Loucy (cell line): Measurements from ENCODE around the gene KATNAL2.

ENCODE experiments used
- H2AFZ ChIP-seq: fragments of 200-600 bp; sonication (generic); 2 replicates; pipeline ENCODE4 v1.6.0; 2016; ENCODE audit warnings: antibody characterized with exemption, mild to moderate bottlenecking, low read length, moderate library complexity
- H3F3A ChIP-seq: fragments of 200-600 bp; 2 replicates; pipeline ENCODE4 v1.6.0; 2016; ENCODE audit warnings: antibody characterized with exemption, low read depth, mild to moderate bottlenecking
- H3K27me3 ChIP-seq: fragments of 200-600 bp; sonication (generic); 2 replicates; pipeline ENCODE4 v1.6.1; 2014; ENCODE audit warnings: low read length, mild to moderate bottlenecking; ENCODE audit not compliant: insufficient read depth, poor library complexity, severe bottlenecking
- H3K36me3 ChIP-seq: fragments of 200-600 bp; sonication (generic); 2 replicates; pipeline ENCODE4 v1.6.1; 2016; ENCODE audit warnings: low read length; ENCODE audit not compliant: insufficient read depth
- H3K4me1 ChIP-seq: fragments of 200-600 bp; sonication (generic); 2 replicates; pipeline ENCODE4 v1.5.1; 2014; ENCODE audit warnings: low read length, mild to moderate bottlenecking; ENCODE audit not compliant: insufficient read depth, poor library complexity, severe bottlenecking
- H3K4me2 ChIP-seq: fragments of 200-600 bp; sonication (generic); 2 replicates; pipeline ENCODE4 v1.6.0; 2014; ENCODE audit warnings: antibody characterized with exemption, low read length, low read depth, mild to moderate bottlenecking; ENCODE audit not compliant: poor library complexity, severe bottlenecking
- H3K4me3 ChIP-seq: fragments of 200-600 bp; sonication (generic); 2 replicates; pipeline ENCODE4 v1.5.1; 2014; ENCODE audit warnings: low read length, mild to moderate bottlenecking, mixed read lengths; ENCODE audit not compliant: poor library complexity, severe bottlenecking
- H3K79me2 ChIP-seq: fragments of 200-600 bp; sonication (generic); 2 replicates; pipeline ENCODE4 v1.6.1; 2014; ENCODE audit warnings: low read length; ENCODE audit not compliant: insufficient read depth
- H3K9ac ChIP-seq: fragments of 200-600 bp; sonication (generic); 2 replicates; pipeline ENCODE4 v1.6.0; 2014; ENCODE audit warnings: mild to moderate bottlenecking, low read depth, low read length, moderate library complexity; ENCODE audit not compliant: poor library complexity, severe bottlenecking
- H3K9me2 ChIP-seq: fragments of 200-600 bp; sonication (generic); replicated peaks from 2 replicates; pipeline ENCODE4 v1.6.1; 2016; ENCODE audit warnings: low read depth, low read length, mixed read lengths
- H3K9me3 ChIP-seq: fragments of 200-600 bp; sonication (generic); 2 replicates; pipeline ENCODE4 v1.6.1; 2014; ENCODE audit warnings: mild to moderate bottlenecking, antibody characterized with exemption, low read length, low read depth; ENCODE audit not compliant: insufficient read depth
- H4K20me1 ChIP-seq: fragments of 200-600 bp; sonication (generic); 2 replicates; pipeline ENCODE4 v1.6.0; 2014; ENCODE audit warnings: antibody characterized with exemption, low read length, mild to moderate bottlenecking; ENCODE audit not compliant: insufficient read depth, poor library complexity, severe bottlenecking
- CTCF ChIP-seq: fragments of 200-600 bp; sonication (generic); conservative IDR thresholded peaks from 2 replicates; pipeline ENCODE4 v1.5.1; 2014; ENCODE audit warnings: mild to moderate bottlenecking, antibody characterized with exemption, low read length
- EZH2phosphoT487 ChIP-seq: fragments of 200-600 bp; IDR thresholded peaks from 2 replicates; pipeline ENCODE4 v1.6.1; 2018; ENCODE audit warnings: antibody characterized with exemption, mild to moderate bottlenecking, moderate library complexity, borderline replicate concordance

The KATNAL2 gene

GRCh38 chr18:46920653-46921052 is 3.3 kb downstream of the KATNAL2 start:
- no peaks in the 10 kb centered on the region for H3K9me3 ChIP-seq
- no peaks in the 10 kb centered on the region for H3K27me3 ChIP-seq
- H3K4me1 ChIP-seq, result peaks cover 23% of the 10 kb centered on the region
- TF ChIP-seq CTCF, result no peak
- no peak for TF ChIP-seq EZH2phosphoT487
- H3K9me2 ChIP-seq, result no peaks in the 10 kb centered on the region
- no peak overlapping the region for H2AFZ ChIP-seq
- H3K9ac ChIP-seq, result no peak overlapping the region
- no peaks in the 10 kb centered on the region for H3K36me3 ChIP-seq
- no peak overlapping the region for H3K4me2 ChIP-seq
- peaks cover 10% of the 10 kb centered on the region for H4K20me1 ChIP-seq
- 0 out of 2 replicates have a peak, but pooled peaks cover 3% of the 10 kb centered on the region for H3F3A ChIP-seq
- H3K4me3 ChIP-seq, result no peak overlapping the region
- peaks cover 23% of the 10 kb centered on the region for H3K79me2 ChIP-seq

GRCh38 chr18:46939337-46939963 is 22.0 kb downstream of the KATNAL2 start:
- no peaks in the 10 kb centered on the region for H3K27me3 ChIP-seq
- no peaks in the 10 kb centered on the region for H3K36me3 ChIP-seq
- H3K9me2 ChIP-seq, result no peaks in the 10 kb centered on the region
- TF ChIP-seq EZH2phosphoT487 (no peak), CTCF (no peak)
- no peaks in the 10 kb centered on the region for H4K20me1 ChIP-seq
- no peak overlapping the region for H3K4me3 ChIP-seq
- H3F3A ChIP-seq, result no peaks in the 10 kb centered on the region
- H3K9ac ChIP-seq, result no peak overlapping the region
- H3K4me2 ChIP-seq, result no peak overlapping the region
- H3K9me3 ChIP-seq, result no peaks in the 10 kb centered on the region
- no peak overlapping the region for H2AFZ ChIP-seq
- H3K4me1 ChIP-seq, result peaks cover 6% of the 10 kb centered on the region
- no peaks in the 10 kb centered on the region for H3K79me2 ChIP-seq

- no peak overlapping the region for H3K9ac ChIP-seq
- no peak overlapping the region for H3K4me3 ChIP-seq
- H2AFZ ChIP-seq, result no peak overlapping the region
- no peaks in the 10 kb centered on the region for H3K79me2 ChIP-seq
- H3K27me3 ChIP-seq, result no peaks in the 10 kb centered on the region
- TF ChIP-seq EZH2phosphoT487 (no peak), CTCF (no peak)
- H3K36me3 ChIP-seq, result no peaks in the 10 kb centered on the region
- no peaks in the 10 kb centered on the region for H3K9me3 ChIP-seq
- H3K4me1 ChIP-seq, result peaks cover 4% of the 10 kb centered on the region
- H3K4me2 ChIP-seq, result no peak overlapping the region
- no peaks in the 10 kb centered on the region for H4K20me1 ChIP-seq
- H3K9me2 ChIP-seq, result no peaks in the 10 kb centered on the region
- H3F3A ChIP-seq, result no peaks in the 10 kb centered on the region
These were observed 22.7 kb downstream of the KATNAL2 start for GRCh38 chr18:46939998-46940571.
